Measurements from ENCODE around the gene SVOPL.

The SVOPL gene

DNA sequence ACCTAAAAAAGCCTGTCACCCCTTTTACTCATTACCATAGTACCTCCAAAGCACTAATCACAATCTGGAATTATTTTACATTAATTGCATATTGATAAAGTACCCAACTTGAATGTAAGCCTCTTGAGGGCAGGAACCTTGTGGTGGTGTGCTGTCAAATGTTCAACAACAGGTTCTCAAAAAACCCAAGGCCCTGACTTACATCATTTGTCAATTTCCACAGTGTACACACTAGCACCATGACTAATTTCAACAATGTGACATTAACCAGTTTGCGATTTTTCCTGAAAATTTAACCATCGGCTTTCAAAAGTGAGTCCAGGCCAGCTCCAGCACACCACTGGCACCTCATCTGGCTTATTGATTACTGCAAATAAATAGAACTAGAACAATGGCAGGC, 87.5 kb downstream of the SVOPL start:
- Histone ChIP-seq H3K79me2 (no peaks in the 10 kb centered on the region), H3K9ac (no peak overlapping the region), H3K27me3 (ENCODE audit: control insufficient read depth, insufficient read depth, low read length) (no peaks in the 10 kb centered on the region), H3K4me2 (ENCODE audit: low read length) (no peak overlapping the region), H3K4me1 (no peaks in the 10 kb centered on the region), H3K36me3 (ENCODE audit: control insufficient read depth, insufficient read depth, low read length) (no peaks in the 10 kb centered on the region), H2AFZ (no peak overlapping the region), H3K9me3 (ENCODE audit: control insufficient read depth, low read length) (no peaks in the 10 kb centered on the region), H3K4me3 (ENCODE audit: low read depth, low read length) (no peak overlapping the region), H3K27ac (no peak overlapping the region)
- TF ChIP-seq, protein P1, sequence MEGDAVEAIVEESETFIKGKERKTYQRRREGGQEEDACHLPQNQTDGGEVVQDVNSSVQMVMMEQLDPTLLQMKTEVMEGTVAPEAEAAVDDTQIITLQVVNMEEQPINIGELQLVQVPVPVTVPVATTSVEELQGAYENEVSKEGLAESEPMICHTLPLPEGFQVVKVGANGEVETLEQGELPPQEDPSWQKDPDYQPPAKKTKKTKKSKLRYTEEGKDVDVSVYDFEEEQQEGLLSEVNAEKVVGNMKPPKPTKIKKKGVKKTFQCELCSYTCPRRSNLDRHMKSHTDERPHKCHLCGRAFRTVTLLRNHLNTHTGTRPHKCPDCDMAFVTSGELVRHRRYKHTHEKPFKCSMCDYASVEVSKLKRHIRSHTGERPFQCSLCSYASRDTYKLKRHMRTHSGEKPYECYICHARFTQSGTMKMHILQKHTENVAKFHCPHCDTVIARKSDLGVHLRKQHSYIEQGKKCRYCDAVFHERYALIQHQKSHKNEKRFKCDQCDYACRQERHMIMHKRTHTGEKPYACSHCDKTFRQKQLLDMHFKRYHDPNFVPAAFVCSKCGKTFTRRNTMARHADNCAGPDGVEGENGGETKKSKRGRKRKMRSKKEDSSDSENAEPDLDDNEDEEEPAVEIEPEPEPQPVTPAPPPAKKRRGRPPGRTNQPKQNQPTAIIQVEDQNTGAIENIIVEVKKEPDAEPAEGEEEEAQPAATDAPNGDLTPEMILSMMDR (IDR thresholded peaks at IDR 0.05): no peak

DNA sequence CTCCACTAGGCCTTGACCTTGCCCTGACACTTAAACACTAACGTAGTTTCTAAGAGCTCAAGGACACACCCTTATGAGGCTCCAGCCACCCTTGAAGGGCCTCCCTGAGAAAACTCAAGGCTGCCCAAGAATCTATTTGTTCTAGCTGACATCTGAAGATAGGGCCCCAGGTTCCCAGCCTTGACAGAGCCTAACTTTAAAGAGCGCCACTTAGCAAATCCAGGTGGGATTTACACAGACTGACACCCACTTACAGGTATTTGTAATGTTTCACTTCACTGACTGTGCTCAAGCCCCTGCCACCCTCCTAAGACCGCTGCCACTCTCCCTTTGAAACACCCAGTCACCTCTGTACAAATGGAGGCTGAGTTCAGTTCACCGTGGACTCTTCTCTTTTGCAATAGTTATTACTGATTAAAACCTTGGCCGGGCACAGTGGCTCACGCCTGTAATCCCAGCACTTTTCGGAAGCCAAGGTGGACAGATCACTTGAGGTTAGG, 90.4 kb downstream of the SVOPL start:
- no peak overlapping the region for H3K9ac ChIP-seq
- H3K4me2 ChIP-seq (ENCODE audit: low read length): no peak overlapping the region
- no peaks in the 10 kb centered on the region for H3K79me2 ChIP-seq
- no peak overlapping the region for H3K27ac ChIP-seq
- no peaks in the 10 kb centered on the region for H3K9me3 ChIP-seq (ENCODE audit: control insufficient read depth, low read length)
- no peaks in the 10 kb centered on the region for H3K36me3 ChIP-seq (ENCODE audit: control insufficient read depth, insufficient read depth, low read length)
- peak overlapping the region; percentile 47 for H2AFZ ChIP-seq
- H3K4me1 ChIP-seq: no peaks in the 10 kb centered on the region
- TF ChIP-seq, protein P1 (IDR thresholded peaks at IDR 0.05): no peak
- H3K4me3 ChIP-seq (ENCODE audit: low read depth, low read length): no peak overlapping the region
- H3K27me3 ChIP-seq (ENCODE audit: control insufficient read depth, insufficient read depth, low read length): no peaks in the 10 kb centered on the region

DNA sequence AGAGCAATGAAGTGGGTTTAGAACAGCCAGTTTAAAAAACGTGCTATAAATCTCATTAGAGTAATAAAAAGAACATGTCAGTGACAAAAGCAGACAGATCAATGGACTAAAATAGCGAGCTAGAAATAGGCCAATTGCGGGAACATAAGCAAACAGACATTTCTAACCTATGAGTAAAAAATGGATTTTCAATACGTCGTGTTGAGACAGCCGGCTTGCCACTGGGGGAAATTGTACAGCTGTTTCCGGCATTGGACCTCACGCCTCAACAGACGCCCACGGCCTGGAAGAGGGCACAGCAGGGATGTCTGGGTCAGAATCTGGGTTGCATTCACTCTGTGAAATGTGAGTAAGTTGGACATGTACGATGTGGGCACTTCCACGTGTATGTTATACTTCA, 92.9 kb downstream of the SVOPL start:
- H3K4me3 ChIP-seq (ENCODE audit: low read depth, low read length): no peak overlapping the region
- no peaks in the 10 kb centered on the region for H3K9me3 ChIP-seq (ENCODE audit: control insufficient read depth, low read length)
- TF ChIP-seq, protein P1 (IDR thresholded peaks at IDR 0.05): no peak
- H3K4me2 ChIP-seq (ENCODE audit: low read length): no peak overlapping the region
- H3K79me2 ChIP-seq: no peaks in the 10 kb centered on the region
- H3K9ac ChIP-seq: no peak overlapping the region
- no peak overlapping the region for H3K27ac ChIP-seq
- no peaks in the 10 kb centered on the region for H3K27me3 ChIP-seq (ENCODE audit: control insufficient read depth, insufficient read depth, low read length)
- H3K4me1 ChIP-seq: no peaks in the 10 kb centered on the region
- H2AFZ ChIP-seq: no peak overlapping the region
- no peaks in the 10 kb centered on the region for H3K36me3 ChIP-seq (ENCODE audit: control insufficient read depth, insufficient read depth, low read length)

GRCh38 chr7:138607216-138608126, 93.7 kb downstream of the SVOPL start:
- Histone ChIP-seq H3K27ac (no peak overlapping the region), H3K4me3 (ENCODE audit: low read depth, low read length) (no peak overlapping the region), H2AFZ (no peak overlapping the region), H3K79me2 (no peaks in the 10 kb centered on the region), H3K27me3 (ENCODE audit: control insufficient read depth, insufficient read depth, low read length) (no peaks in the 10 kb centered on the region), H3K9me3 (ENCODE audit: control insufficient read depth, low read length) (no peaks in the 10 kb centered on the region), H3K9ac (no peak overlapping the region), H3K4me2 (ENCODE audit: low read length) (no peak overlapping the region), H3K36me3 (ENCODE audit: control insufficient read depth, insufficient read depth, low read length) (no peaks in the 10 kb centered on the region), H3K4me1 (no peaks in the 10 kb centered on the region)
- TF ChIP-seq, protein P1 (IDR thresholded peaks at IDR 0.05): no peak
